GM19239 (cell line): Measurements from ENCODE around the gene MRPS18B.

Experiments used
- DNase-seq: peaks from one replicate; pipeline ENCODE4 v3.0.0; 2011; ENCODE audit warnings: low spot score; ENCODE audit not compliant: insufficient read length
- FAIRE-seq: peaks from 2 replicates; lab custom pipeline; 2011; peaks lifted over from hg19 to GRCh38; lab: Jason Lieb, UNC

The MRPS18B gene

DNA sequence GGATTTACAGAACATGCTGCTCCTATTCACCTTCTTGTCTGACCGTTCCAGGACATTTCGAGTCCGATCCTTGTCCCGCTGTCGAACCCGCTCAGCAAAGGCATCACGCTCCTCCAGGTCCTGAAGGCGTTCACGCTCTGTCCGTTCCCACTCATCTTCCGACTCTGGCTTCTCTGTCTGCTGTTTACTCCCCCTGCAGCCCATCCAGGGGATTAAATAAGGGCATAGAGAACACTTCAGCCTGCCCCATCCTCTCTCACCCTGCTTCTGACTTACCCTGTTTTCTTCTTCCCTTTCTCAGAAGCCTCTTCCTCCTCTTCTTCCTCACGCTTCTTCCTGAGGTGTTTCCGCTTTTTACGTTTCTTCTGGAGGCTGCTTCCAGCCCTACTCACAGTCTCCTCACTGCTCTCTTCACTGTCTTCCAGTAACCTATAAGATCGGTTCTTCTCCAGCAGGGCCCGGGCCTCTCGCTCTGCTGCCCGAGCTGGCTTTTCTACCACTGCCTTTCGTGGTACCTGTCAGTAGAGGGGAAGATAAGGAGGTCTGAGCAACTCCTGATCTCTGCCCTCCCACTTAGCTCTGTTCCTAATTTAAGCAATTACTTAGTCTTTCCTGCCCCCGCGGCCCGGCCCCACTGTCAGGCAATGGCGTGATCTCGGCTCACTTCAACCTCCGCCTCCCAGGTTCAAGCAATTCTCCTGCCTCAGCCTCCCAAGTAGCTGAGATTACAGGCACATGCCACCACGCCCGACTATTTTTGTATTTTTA lies 53.3 kb downstream of the MRPS18B start:
- DNase-seq (no peak), FAIRE-seq (no peak)

DNA sequence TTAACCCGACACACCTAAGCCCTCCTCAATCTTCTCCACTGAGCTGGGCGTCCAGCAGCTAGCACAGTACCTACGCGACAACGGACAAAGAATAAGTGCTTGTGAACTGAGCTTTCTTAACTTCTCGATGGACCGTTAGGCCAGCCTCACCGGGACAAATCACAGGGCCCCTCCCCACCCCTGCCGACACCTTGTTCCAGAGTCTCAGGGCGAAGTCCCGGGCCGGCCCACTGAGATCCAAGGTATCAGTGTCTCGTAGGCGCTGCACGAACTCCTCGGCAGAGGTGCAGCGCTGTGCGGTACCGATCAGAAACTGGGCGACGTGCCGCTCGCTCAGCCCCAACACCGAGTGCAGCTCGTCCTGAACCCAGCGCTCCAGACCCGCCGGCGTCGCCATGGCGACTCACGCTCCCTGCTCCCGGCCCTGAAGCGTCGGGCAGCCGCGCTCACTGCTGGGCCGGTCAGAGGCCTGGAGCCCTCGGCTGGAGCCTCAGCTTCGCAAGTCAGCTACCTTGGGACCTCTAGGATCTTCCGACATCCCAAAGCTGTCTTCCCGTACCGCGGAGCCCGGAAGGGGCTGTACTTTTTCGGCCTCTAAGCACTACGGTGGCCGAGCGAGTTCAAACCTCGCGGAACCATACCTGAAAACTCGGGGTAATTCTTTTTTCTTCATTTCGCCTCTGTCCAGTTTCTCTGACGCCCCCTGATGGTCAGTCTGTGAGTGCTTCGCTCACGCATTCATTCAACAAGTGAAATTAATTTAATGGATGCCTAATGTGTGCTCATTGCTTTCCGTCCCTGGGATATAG lies 55.0 kb downstream of the MRPS18B start, which contains the start of gene DHX16:
TSS of gene DHX16 (minus strand) at position 562 of the 809 bp plus-strand sequence. CDS start at position 397, 165 bp downstream.
- peak; percentile 97 for FAIRE-seq
- DNase-seq: peak; percentile 91
